Kasumi-1 (cell line): ENCODE results near the gene STH.
A peak's percentile ranks its signal among the peaks of the same experiment; 100 is the strongest.

ENCODE experiments used
- DNase-seq, 2 experiments: peaks; one replicate each; lab custom pipeline; 2025; lab: John Stamatoyannopoulos, UW

The STH gene

DNA sequence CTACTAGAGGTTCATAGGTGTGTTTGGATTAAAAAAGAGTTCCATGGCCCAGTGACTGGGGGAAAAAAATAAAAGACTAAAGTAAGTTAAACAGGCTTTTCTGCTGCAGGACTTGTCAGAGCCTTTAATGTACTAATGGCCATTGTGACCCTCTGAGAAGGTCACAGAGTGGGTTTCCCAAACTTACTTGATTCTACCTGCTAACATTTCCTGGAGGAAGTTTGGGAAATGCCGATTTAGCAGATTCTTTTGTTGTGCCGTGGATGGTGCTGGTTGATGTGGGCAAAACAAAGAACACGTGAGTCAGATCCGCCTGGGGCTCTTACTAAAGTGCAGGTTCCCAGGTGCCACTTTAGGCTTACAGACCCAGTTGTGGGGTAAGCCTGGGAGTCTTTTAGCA lies 13.6 kb upstream of the STH start:
- DNase-seq, result no peak

DNA sequence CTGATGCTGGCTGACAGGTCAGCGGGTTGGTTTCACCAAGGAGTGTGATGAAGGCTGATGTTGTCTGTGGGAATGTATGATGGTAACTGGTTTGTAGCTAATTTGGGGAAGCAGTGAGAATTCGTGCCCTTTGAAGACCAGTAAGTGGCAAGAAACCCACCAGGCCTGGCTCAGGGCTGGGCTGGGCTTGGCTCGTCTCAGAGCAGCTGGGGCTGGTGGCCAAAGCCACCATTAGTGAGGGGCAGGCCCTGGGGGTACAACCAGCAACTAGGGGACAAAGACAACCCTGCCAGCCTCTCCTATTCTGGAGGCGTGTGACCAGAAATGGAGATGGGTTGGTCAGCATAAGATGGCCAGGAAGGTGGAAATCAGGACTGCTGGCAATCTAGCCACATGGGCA lies 13.0 kb upstream of the STH start:
- no peak for DNase-seq

DNA sequence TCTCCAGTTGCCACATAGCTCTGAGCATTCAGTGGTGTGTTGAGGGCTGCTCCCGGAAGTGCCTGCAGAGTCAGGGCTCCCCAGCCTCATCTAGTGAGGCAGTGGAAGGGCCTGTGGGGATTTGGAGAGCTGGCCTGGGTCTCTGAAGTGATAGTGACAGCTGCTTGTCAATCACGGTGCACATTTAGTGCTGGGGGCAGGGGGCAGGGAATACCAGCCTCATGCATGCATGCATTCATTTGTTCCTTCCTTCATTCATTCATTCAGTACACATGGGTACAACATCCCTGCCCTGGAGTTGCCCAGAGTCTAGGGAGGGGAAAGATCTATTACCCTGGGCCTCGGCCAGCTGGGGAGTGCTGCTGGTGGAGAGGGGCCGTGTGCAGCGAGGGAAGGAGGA lies 11.3 kb upstream of the STH start:
- DNase-seq, result no peak

DNA sequence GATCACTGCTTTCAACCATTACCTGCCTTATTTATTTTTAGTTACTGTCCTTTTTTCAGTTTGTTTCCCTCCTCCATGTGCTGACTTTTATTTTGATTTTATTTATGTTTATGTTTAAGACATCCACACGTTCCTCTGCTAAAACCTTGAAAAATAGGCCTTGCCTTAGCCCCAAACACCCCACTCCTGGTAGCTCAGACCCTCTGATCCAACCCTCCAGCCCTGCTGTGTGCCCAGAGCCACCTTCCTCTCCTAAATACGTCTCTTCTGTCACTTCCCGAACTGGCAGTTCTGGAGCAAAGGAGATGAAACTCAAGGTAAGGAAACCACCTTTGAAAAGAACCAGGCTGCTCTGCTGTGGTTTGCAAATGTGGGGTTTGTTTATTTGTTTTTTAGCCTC lies 9.3 kb upstream of the STH start:
- no peak for DNase-seq

DNA sequence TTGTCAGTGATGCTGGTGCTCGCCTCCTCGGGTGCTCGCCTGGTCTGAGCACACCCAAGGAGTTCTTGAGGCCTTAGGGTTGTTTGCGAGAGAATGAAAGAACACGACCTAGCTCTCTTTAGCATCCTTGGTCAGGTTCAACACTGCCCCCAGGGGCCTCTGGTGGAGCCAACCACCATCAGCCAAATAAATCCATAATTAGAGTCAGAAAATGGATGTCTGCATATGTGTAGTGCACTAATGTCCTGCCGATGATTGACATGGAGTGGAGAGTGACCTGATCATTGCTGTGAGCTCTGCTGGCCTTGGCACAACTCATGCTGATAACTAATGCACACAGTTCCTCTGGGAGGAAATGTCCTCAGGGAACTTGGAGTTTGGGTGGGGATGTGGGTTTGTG lies 8.2 kb upstream of the STH start:
- no peak for DNase-seq

DNA sequence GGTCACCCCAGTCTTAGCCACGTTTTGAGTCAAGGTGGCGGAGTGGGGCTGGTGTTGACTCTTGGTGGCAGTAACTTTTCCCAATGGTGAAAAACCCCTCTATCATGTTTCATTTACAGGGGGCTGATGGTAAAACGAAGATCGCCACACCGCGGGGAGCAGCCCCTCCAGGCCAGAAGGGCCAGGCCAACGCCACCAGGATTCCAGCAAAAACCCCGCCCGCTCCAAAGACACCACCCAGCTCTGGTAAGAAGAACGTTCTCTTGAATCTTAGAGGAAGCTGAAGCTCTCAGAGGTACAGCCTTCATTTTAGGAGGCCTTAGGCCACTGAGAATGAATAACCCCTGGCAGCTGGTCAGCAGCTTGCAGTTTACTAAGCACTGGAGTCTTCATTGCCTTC lies 7.7 kb upstream of the STH start:
- DNase-seq, result no peak

DNA sequence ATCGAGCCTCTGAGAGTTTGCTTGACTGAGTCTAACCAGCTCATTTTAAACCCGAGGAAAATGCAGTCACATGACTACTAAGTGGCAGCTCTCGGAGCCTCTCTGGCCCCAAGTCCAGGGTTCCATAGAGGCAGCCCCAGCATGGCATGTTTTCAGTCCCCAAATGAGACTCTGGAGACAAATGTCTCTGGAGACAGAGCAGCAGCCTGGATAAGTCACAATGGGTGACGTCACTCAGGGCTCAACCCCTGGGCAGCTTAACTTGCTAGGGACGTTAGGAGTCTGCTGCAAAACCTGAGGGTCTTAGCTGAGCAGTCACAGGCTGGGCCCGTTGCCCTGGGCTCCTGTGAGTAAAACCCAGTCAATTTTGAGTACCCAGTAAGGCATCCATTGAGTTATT lies 6.9 kb upstream of the STH start:
- no peak for DNase-seq

DNA sequence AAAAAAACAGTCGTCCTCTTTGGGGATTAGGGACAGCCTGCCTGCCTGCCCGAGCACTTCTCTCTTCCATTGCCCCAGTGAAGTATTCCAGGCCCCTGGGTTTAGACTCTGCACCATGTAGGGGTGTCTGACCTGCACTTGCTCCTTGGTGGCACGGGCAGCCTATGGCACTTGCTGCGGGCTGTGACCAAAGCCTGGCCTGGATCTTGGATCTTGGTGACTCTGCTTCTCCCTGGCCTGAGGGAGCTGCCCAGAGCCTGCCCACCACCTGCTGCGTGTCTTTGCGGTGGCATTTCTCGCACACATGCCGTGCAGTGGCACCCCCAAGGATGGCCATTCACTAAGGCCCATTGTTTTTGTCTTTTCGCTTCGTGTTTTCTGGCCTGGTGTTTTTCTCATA lies 6.1 kb upstream of the STH start:
- DNase-seq, result no peak

DNA sequence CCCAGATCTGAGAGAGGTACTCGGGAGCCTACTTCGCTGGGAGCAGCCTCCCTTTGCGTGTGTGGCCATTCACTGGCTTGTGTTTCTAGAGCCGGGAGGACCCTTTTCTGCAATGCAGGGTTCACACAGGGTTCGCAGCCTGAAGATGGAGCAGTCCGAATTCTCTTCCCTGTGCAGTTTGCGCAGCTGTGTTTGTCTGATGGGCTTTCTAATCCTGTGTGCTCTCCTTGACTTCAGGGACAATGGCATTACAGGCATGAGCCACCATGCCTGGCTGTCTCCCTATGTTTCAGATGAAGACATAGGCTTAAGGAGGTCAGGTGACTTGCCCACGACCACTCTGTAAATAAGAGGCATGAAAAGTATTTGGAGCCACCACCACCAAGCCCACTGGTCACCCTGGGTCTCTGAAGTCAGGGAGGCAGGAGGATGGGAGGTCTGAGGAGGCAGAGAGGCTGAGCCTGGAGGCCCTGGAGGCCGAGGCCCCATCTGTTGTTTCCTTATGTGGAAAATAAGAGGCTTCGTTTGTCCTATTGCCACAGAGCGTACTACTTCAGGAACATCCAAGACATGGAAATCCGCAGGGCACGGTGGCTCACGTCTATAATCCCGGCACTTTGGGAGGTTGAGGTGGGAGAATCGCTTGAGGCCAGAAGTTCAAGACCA lies 5.0 kb upstream of the STH start:
- no peak for DNase-seq

DNA sequence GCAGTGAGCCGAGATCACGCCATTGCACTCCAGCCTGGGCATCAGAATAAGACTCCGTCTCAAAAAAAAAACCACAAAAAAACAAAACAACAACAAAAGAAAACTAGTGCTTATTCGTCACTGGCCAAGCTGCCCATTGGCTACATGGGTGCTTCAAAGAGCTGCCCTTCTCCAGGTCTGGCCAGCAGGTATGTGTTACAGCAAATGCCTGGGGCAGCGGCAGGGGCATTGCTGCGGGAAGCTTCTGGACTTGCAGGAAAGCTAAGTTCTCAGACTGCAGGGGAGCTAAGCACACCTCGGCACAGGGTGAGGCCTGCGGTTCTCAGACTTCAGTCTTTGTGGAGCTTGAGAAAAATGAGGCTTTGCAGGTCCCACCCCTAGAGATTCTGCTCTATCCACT lies 4.1 kb upstream of the STH start:
- no peak for DNase-seq

DNA sequence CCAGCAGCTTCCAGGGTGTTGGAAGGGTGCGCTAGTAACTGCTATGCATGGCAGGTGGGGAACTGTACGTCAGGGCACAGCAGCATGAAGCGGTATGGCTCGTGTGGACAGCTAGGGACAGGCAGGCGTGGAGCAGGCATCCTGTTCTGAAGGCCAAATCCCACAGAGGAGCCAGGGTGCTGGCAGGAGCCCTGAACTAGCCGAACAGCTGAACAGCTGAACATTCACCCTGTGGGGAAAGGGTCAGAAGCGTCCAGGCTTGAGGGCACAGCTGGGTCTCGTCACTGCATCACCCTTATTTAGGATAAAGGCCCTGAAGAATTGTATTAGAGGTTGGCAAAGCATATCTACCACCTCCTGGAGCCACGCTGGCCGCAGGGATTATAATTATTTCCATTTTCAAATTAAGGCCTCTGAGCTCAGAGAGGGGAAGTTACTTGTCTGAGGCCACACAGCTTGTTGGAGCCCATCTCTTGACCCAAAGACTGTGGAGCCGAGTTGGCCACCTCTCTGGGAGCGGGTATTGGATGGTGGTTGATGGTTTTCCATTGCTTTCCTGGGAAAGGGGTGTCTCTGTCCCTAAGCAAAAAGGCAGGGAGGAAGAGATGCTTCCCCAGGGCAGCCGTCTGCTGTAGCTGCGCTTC lies 3.3 kb upstream of the STH start:
- DNase-seq, result no peak

DNA sequence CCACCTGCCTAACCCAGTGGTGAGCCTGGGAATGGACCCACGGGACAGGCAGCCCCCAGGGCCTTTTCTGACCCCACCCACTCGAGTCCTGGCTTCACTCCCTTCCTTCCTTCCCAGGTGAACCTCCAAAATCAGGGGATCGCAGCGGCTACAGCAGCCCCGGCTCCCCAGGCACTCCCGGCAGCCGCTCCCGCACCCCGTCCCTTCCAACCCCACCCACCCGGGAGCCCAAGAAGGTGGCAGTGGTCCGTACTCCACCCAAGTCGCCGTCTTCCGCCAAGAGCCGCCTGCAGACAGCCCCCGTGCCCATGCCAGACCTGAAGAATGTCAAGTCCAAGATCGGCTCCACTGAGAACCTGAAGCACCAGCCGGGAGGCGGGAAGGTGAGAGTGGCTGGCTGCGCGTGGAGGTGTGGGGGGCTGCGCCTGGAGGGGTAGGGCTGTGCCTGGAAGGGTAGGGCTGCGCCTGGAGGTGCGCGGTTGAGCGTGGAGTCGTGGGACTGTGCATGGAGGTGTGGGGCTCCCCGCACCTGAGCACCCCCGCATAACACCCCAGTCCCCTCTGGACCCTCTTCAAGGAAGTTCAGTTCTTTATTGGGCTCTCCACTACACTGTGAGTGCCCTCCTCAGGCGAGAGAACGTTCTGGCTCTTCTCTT lies 2.6 kb upstream of the STH start:
- no peak for DNase-seq

DNA sequence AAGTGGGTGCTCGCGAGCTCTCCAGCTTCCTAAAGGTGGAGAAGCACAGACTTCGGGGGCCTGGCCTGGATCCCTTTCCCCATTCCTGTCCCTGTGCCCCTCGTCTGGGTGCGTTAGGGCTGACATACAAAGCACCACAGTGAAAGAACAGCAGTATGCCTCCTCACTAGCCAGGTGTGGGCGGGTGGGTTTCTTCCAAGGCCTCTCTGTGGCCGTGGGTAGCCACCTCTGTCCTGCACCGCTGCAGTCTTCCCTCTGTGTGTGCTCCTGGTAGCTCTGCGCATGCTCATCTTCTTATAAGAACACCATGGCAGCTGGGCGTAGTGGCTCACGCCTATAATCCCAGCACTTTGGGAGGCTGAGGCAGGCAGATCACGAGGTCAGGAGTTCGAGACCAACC lies 1.9 kb upstream of the STH start:
- DNase-seq, result no peak

DNA sequence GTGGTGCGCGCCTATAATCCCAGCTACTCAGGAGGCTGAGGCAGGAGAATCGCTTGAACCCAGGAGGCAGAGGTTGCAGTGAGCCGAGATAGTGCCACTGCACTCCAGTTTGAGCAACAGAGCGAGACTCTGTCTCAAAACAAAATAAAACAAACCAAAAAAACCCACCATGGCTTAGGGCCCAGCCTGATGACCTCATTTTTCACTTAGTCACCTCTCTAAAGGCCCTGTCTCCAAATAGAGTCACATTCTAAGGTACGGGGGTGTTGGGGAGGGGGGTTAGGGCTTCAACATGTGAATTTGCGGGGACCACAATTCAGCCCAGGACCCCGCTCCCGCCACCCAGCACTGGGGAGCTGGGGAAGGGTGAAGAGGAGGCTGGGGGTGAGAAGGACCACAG lies 1.4 kb upstream of the STH start:
- DNase-seq, result no peak

DNA sequence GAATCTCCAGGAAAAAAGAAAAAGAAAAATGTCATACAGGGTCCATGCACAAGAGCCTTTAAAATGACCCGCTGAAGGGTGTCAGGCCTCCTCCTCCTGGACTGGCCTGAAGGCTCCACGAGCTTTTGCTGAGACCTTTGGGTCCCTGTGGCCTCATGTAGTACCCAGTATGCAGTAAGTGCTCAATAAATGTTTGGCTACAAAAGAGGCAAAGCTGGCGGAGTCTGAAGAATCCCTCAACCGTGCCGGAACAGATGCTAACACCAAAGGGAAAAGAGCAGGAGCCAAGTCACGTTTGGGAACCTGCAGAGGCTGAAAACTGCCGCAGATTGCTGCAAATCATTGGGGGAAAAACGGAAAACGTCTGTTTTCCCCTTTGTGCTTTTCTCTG lies 845 bp downstream of the STH start:
- DNase-seq, result no peak

DNA sequence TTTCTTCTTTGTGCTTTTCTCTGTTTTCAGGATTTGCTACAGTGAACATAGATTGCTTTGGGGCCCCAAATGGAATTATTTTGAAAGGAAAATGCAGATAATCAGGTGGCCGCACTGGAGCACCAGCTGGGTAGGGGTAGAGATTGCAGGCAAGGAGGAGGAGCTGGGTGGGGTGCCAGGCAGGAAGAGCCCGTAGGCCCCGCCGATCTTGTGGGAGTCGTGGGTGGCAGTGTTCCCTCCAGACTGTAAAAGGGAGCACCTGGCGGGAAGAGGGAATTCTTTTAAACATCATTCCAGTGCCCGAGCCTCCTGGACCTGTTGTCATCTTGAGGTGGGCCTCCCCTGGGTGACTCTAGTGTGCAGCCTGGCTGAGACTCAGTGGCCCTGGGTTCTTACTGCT lies 1.2 kb downstream of the STH start:
- DNase-seq, result no peak

DNA sequence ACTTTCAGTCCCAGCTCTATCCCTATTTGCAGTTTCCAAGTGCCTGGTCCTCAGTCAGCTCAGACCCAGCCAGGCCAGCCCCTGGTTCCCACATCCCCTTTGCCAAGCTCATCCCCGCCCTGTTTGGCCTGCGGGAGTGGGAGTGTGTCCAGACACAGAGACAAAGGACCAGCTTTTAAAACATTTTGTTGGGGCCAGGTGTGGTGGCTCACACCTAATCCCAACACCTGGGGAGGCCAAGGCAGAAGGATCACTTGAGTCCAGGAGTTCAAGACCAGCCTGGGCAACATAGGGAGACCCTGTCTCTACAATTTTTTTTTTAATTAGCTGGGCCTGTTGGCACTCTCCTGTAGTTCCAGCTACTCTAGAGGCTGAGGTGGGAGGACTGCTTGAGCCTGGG lies 1.7 kb downstream of the STH start:
- no peak for DNase-seq

DNA sequence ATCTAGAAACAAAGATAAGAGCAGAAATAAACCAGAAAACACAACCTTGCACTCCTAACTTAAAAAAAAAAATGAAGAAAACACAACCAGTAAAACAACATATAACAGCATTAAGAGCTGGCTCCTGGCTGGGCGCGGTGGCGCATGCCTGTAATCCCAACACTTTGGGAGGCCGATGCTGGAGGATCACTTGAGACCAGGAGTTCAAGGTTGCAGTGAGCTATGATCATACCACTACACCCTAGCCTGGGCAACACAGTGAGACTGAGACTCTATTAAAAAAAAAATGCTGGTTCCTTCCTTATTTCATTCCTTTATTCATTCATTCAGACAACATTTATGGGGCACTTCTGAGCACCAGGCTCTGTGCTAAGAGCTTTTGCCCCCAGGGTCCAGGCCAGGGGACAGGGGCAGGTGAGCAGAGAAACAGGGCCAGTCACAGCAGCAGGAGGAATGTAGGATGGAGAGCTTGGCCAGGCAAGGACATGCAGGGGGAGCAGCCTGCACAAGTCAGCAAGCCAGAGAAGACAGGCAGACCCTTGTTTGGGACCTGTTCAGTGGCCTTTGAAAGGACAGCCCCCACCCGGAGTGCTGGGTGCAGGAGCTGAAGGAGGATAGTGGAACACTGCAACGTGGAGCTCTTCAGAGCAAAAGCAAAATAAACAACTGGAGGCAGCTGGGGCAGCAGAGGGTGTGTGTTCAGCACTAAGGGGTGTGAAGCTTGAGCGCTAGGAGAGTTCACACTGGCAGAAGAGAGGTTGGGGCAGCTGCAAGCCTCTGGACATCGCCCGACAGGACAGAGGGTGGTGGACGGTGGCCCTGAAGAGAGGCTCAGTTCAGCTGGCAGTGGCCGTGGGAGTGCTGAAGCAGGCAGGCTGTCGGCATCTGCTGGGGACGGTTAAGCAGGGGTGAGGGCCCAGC lies 2.6 kb downstream of the STH start:
- no peak for DNase-seq

DNA sequence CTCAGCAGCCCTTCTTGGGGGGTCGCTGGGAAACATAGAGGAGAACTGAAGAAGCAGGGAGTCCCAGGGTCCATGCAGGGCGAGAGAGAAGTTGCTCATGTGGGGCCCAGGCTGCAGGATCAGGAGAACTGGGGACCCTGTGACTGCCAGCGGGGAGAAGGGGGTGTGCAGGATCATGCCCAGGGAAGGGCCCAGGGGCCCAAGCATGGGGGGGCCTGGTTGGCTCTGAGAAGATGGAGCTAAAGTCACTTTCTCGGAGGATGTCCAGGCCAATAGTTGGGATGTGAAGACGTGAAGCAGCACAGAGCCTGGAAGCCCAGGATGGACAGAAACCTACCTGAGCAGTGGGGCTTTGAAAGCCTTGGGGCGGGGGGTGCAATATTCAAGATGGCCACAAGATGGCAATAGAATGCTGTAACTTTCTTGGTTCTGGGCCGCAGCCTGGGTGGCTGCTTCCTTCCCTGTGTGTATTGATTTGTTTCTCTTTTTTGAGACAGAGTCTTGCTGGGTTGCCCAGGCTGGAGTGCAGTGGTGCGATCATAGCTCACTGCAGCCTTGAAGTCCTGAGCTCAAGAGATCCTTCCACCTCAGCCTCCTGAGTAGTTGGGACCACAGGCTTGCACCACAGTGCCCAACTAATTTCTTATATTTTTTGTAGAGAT lies 3.4 kb downstream of the STH start:
- DNase-seq, result peak; percentile 62 to 78

DNA sequence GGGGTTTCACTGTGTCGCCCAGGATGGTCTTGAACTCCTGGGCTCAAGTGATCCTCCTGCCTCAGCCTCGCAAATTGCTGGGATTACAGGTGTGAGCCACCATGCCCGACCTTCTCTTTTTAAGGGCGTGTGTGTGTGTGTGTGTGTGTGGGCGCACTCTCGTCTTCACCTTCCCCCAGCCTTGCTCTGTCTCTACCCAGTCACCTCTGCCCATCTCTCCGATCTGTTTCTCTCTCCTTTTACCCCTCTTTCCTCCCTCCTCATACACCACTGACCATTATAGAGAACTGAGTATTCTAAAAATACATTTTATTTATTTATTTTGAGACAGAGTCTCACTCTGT lies 3.9 kb downstream of the STH start:
- DNase-seq, result no peak

DNA sequence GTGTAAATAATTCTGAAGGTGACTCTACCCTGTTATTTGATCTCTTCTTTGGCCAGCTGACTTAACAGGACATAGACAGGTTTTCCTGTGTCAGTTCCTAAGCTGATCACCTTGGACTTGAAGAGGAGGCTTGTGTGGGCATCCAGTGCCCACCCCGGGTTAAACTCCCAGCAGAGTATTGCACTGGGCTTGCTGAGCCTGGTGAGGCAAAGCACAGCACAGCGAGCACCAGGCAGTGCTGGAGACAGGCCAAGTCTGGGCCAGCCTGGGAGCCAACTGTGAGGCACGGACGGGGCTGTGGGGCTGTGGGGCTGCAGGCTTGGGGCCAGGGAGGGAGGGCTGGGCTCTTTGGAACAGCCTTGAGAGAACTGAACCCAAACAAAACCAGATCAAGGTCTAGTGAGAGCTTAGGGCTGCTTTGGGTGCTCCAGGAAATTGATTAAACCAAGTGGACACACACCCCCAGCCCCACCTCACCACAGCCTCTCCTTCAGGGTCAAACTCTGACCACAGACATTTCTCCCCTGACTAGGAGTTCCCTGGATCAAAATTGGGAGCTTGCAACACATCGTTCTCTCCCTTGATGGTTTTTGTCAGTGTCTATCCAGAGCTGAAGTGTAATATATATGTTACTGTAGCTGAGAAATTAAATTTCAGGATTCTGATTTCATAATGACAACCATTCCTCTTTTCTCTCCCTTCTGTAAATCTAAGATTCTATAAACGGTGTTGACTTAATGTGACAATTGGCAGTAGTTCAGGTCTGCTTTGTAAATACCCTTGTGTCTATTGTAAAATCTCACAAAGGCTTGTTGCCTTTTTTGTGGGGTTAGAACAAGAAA lies 5.1 kb downstream of the STH start:
- no peak for DNase-seq
